Uterus (tissue), 2 donors: Measurements from ENCODE around the gene STIMATE.

ENCODE experiments used
- CTCF ChIP-seq, 4 experiments: fragments of 200-600 bp in 2 of 4; fragments of 450-650 bp in 2 of 4; sonication (generic) in 2 of 4; IDR thresholded peaks; one replicate each; pipeline ENCODE4 v1.5.1; 2016 to 2019; ENCODE audit warnings: antibody characterized with exemption in 4 of 4, mild to moderate bottlenecking in 2 of 4, moderate library complexity in 1 of 4
- POLR2A ChIP-seq, 2 donors: fragments of 450-650 bp; IDR thresholded peaks; one replicate each; pipeline ENCODE4 v1.6.1; 2016; ENCODE audit warnings: antibody characterized with exemption in 2 of 2, mild to moderate bottlenecking in 1 of 2, moderate library complexity in 1 of 2

- no peak for TF ChIP-seq POLR2A (IDR thresholded peaks at IDR 0.05)
- no peak for TF ChIP-seq CTCF (IDR thresholded peaks at IDR 0.05)
Observed at GRCh38 chr3:52793702-52794611, 103.4 kb downstream of the STIMATE start.
